Endometrial microvascular endothelial cells (primary cell): Measurements from ENCODE around the gene TAF11L4. TPM values are rescaled to one million over a fixed set of nuclear protein-coding genes. Genes with fewer than 3 reads are reported as not detected.

Experiments
- total RNA-seq: library from RNA; depleted of rRNA; stranded (reverse); fragments of >200 nt; gene quantifications from one replicate; pipeline ENCODE4 v1.2.3, GENCODE V29; 2015; ENCODE audit errors: inconsistent ontology term

The TAF11L4 gene
- total RNA-seq, 1 donor from 2014 or later = not detected

Other genes with a start within 250 kb of the TAF11L4 start
- not detected for gene TAF11L2, start 23.6 kb upstream of the TAF11L4 start, total RNA-seq
- not detected for gene TAF11L3, start 3.4 kb upstream of the TAF11L4 start, total RNA-seq
- not detected for gene TAF11L5, start 3.4 kb downstream of the TAF11L4 start, total RNA-seq
- gene TAF11L6, start 6.9 kb downstream of the TAF11L4 start, total RNA-seq = not detected
- gene TAF11L7, start 64.0 kb downstream of the TAF11L4 start, total RNA-seq = not detected
- not detected for gene TAF11L8, start 69.2 kb downstream of the TAF11L4 start, total RNA-seq
- not detected for gene TAF11L9, start 72.6 kb downstream of the TAF11L4 start, total RNA-seq
- gene TAF11L10, start 76.0 kb downstream of the TAF11L4 start, total RNA-seq = not detected
- gene TAF11L11, start 82.4 kb downstream of the TAF11L4 start, total RNA-seq = not detected
- not detected for gene TAF11L12, start 88.6 kb downstream of the TAF11L4 start, total RNA-seq
- not detected for gene TAF11L13, start 110.3 kb downstream of the TAF11L4 start, total RNA-seq
- gene TAF11L14, start 112.7 kb downstream of the TAF11L4 start, total RNA-seq = not detected